Measurements from ENCODE around the gene PRSS35. TPM values are rescaled to one million over a fixed set of nuclear protein-coding genes. Genes with fewer than 3 reads are reported as not detected.

The PRSS35 gene
- total RNA-seq, 1 donor from 2014 or later: 200 TPM

DNA sequence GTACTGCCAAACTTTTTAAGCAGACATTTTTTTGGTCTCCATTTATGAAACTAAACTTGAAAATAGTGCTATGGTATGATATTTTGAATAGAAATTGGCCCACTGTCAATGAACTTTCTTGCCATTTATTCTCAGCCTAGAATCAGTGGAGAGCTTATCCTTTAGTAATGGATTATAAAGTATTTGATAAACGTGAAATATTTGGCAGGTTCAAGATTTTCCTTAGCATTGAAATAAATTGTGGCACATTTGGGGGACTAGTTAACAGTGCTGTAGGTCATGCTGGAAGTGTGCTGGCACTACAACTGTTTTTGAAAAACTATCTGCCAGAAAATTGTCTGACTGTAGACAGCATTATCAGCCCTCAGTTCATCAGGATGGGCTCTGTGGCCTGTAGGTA, 2.1 kb downstream of the PRSS35 start:
- TF ChIP-seq, protein P1, sequence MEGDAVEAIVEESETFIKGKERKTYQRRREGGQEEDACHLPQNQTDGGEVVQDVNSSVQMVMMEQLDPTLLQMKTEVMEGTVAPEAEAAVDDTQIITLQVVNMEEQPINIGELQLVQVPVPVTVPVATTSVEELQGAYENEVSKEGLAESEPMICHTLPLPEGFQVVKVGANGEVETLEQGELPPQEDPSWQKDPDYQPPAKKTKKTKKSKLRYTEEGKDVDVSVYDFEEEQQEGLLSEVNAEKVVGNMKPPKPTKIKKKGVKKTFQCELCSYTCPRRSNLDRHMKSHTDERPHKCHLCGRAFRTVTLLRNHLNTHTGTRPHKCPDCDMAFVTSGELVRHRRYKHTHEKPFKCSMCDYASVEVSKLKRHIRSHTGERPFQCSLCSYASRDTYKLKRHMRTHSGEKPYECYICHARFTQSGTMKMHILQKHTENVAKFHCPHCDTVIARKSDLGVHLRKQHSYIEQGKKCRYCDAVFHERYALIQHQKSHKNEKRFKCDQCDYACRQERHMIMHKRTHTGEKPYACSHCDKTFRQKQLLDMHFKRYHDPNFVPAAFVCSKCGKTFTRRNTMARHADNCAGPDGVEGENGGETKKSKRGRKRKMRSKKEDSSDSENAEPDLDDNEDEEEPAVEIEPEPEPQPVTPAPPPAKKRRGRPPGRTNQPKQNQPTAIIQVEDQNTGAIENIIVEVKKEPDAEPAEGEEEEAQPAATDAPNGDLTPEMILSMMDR (IDR thresholded peaks at IDR 0.05): peak; percentile 28
- no peak for DNase-seq (ENCODE audit: low spot score)
- no peaks in the 10 kb centered on the region for H3K27me3 Mint-ChIP-seq (ENCODE audit: low read depth)
- H3K4me3 Mint-ChIP-seq (ENCODE audit: unreplicated experiment): peak overlapping the region; percentile 87
- peaks cover 7% of the 10 kb centered on the region for H3K36me3 Mint-ChIP-seq (ENCODE audit: low read depth)
- H3K4me1 Mint-ChIP-seq (ENCODE audit: low read depth): peaks cover 73% of the 10 kb centered on the region
- peak overlapping the region; percentile 24 for H3K27ac Mint-ChIP-seq (ENCODE audit: unreplicated experiment)
- H3K9me3 Mint-ChIP-seq (ENCODE audit: low read depth): no peaks in the 10 kb centered on the region

DNA sequence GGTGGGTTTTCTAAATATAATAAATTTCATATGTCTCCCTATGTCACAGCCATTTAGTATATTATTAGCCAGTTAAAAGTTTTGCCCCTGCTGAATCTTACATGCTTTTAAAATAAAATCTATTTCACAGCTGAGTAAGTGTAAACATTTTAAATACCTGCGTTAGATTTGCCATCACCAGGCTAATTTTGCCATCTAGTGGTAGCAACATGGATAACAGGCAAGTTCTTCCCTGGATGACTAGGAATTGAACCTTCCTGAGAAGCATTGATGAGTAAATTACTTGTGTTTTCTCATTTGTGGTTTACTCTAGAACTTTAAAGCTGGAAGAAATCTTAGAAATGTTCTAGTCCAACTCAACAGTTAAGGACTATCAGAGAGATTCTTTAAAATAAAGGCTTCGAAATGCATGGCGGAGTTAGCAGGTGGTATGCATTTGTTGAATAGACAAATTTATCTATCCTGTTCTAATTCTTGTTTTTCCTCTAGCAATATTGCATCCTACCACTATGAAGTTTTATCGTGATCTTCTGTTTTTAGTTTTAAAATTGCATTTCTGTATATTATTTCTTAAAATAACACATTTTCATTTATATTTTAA, 2.6 kb downstream of the PRSS35 start:
- TF ChIP-seq, protein P1 (IDR thresholded peaks at IDR 0.05): peak; percentile 98
- DNase-seq (ENCODE audit: low spot score): no peak
- Mint-ChIP-seq H3K9me3 (ENCODE audit: low read depth) (no peaks in the 10 kb centered on the region), H3K4me1 (ENCODE audit: low read depth) (peaks cover 68% of the 10 kb centered on the region), H3K27me3 (ENCODE audit: low read depth) (no peaks in the 10 kb centered on the region), H3K27ac (ENCODE audit: unreplicated experiment) (no peak overlapping the region), H3K36me3 (ENCODE audit: low read depth) (peaks cover 7% of the 10 kb centered on the region), H3K4me3 (ENCODE audit: unreplicated experiment) (peak overlapping the region; percentile 87)

DNA sequence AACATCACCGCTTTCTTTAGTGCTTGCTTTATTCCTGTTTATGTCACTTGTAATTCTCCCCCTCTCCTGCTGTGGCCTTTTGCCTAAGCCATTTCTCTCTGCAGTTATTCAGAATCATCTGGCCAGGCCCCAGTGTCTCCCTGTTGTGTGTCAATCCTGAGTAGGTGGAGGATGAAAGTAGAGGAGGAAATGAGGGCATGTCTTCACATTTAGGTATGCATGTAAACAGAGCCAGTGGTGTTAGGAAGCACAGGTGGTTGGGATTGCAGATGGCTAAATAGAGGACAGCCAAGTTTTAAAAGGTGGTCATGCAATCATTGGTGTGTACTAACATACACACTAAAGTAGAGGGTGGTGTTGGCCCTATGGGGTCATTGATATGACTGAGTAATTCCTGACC, 5.2 kb downstream of the PRSS35 start:
- Mint-ChIP-seq H3K36me3 (ENCODE audit: low read depth) (peaks cover 7% of the 10 kb centered on the region), H3K27me3 (ENCODE audit: low read depth) (no peaks in the 10 kb centered on the region), H3K4me3 (ENCODE audit: unreplicated experiment) (no peak overlapping the region), H3K27ac (ENCODE audit: unreplicated experiment) (no peak overlapping the region), H3K4me1 (ENCODE audit: low read depth) (peaks cover 48% of the 10 kb centered on the region), H3K9me3 (ENCODE audit: low read depth) (no peaks in the 10 kb centered on the region)
- DNase-seq (ENCODE audit: low spot score): no peak
- TF ChIP-seq, protein P1 (IDR thresholded peaks at IDR 0.05): no peak

DNA sequence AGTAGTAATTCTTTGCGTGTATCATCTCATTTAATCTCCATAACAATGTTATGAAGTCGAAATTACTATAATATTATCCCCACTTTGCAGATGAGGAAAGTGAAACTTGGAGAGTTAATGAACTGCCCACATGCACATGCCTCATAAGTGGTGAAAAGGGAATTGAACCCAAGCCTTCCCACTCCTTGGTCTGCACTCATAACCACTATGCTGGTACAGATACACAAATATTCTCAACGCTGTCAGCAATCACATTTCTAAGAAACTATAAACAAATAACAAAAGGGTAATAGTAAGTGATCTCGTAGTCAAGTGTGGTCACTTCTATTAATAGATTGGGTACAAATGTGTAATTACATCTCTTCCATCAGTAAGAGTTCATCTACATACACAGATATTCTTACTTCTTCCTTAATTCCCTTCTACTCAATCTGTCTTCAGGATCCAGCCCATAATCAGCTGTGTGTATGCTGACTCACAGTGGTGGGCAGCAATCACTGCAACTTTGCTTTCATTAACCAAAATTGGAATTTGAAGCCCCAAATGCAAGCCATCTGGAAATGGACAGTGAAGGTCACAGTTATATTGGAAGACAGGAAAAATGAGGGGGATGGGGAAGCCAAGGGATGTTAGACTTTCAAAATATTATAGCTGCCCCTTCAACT, 6.6 kb downstream of the PRSS35 start:
- peak overlapping the region; percentile 33 for H3K27ac Mint-ChIP-seq (ENCODE audit: unreplicated experiment)
- DNase-seq (ENCODE audit: low spot score): no peak
- TF ChIP-seq, protein P1 (IDR thresholded peaks at IDR 0.05): peak; percentile 72
- no peak overlapping the region for H3K4me3 Mint-ChIP-seq (ENCODE audit: unreplicated experiment)
- no peaks in the 10 kb centered on the region for H3K27me3 Mint-ChIP-seq (ENCODE audit: low read depth)
- no peaks in the 10 kb centered on the region for H3K9me3 Mint-ChIP-seq (ENCODE audit: low read depth)
- H3K36me3 Mint-ChIP-seq (ENCODE audit: low read depth): peaks cover 19% of the 10 kb centered on the region
- H3K4me1 Mint-ChIP-seq (ENCODE audit: low read depth): peaks cover 36% of the 10 kb centered on the region

DNA sequence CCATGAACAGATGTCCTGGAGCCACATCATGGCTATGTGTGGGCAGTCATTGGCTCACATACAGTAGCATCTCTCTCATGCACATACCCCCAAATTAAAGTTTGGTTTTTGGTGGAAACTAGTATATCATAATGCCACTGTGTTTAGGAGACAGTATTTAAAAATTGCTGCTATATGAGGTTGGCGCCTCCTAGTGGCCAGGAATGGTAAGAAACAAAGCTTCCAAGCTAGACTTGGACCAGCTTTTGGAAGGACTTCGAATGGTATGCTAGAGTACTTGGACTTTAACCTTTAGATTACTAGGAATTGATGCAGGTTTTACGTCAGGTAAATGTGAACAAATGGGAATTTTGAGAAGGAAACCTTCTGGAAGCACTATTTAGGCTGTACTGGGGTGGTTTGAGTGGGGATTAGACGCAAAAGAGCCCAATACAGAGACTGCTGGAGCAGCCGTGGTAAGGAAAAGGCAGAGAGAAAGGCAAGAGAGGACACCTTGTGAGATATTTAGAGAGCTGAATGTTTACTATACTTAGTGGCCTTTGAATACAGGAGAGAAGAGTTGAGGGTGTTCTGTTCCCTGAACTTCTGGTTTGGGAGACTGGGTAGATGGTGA, 23.8 kb downstream of the PRSS35 start:
- Mint-ChIP-seq H3K4me1 (ENCODE audit: low read depth) (no peaks in the 10 kb centered on the region), H3K9me3 (ENCODE audit: low read depth) (peaks cover 4% of the 10 kb centered on the region), H3K4me3 (ENCODE audit: unreplicated experiment) (no peak overlapping the region), H3K27ac (ENCODE audit: unreplicated experiment) (no peak overlapping the region), H3K27me3 (ENCODE audit: low read depth) (peaks cover 25% of the 10 kb centered on the region), H3K36me3 (ENCODE audit: low read depth) (peaks cover 4% of the 10 kb centered on the region)
- TF ChIP-seq, protein P1 (IDR thresholded peaks at IDR 0.05): peak; percentile 87
- DNase-seq (ENCODE audit: low spot score): no peak

Measured in chondrocyte (in vitro differentiated cells).